Measurements from ENCODE around the gene CHDH. TPM values are rescaled to one million over a fixed set of nuclear protein-coding genes. Genes with fewer than 3 reads are reported as not detected.

CHDH gene
- total RNA-seq, 4 donors from 2014 or later, result 1.8 to 9.1 (median 4.2) TPM

GRCh38 chr3:53862241-53862640, 16.0 kb upstream of the CHDH start:
- Histone ChIP-seq H3K4me3 (no peak overlapping the region), H3K4me1 (no peaks in the 10 kb centered on the region), H3K27me3 (no peaks in the 10 kb centered on the region), H3K36me3 (no peaks in the 10 kb centered on the region), H3K27ac (no peak overlapping the region), H3K9me3 (no peaks in the 10 kb centered on the region)
- TF ChIP-seq POLR2A (IDR thresholded peaks at IDR 0.05) (no peak), CTCF (IDR thresholded peaks at IDR 0.05) (no peak)
- DNase-seq, result no peak
- intact Hi-C loops (cut with DNase I; ENCODE audit: low total_unique reads), result no loop called here

DNA sequence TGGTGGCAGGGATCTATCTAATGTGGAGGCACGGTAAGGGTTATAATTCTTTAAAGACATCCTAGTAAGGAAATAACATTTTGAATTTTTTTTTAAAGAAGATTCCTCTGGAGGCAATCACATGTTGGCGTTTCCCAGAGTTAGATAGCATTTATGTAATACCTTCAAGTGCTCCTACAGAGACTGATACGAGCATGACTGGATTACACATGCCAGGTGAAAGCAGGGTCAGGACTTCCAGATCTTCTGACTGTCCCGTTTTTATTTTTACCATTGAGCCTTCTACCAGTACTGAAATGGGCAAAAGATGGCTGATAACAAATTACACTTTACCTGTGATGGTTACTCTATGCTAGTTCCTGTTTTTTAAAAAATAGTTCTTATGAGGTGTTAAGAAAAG, 14.0 kb upstream of the CHDH start:
- H3K4me3 ChIP-seq, result no peak overlapping the region
- no peak overlapping the region for H3K27ac ChIP-seq
- no peaks in the 10 kb centered on the region for H3K9me3 ChIP-seq
- TF ChIP-seq CTCF (IDR thresholded peaks at IDR 0.05), result no peak
- H3K36me3 ChIP-seq, result no peaks in the 10 kb centered on the region
- intact Hi-C loops (cut with DNase I; ENCODE audit: low total_unique reads), result no loop called here
- no peaks in the 10 kb centered on the region for H3K27me3 ChIP-seq
- DNase-seq, result no peak
- H3K4me1 ChIP-seq, result no peaks in the 10 kb centered on the region

DNA sequence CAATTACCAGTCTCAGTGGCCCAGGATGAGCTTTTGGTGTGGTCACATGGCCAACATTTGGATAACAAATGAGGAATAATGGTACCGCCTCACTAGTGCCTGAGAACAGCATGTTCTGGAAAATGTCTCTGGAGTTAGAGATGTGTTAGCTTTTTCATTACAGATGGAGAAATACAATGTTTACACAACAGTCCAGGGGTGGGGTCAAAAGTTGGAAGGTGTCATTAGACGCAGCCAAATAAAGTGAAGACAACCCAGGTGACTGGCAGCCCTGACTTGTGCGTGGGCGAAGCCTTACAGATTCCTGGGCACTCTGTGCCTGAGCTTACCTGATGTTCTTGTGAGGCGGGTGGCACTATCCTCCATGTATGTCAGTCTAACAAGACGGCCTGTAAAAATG, 13.0 kb upstream of the CHDH start:
- intact Hi-C loops (cut with DNase I; ENCODE audit: low total_unique reads), result no loop called here
- H3K27me3 ChIP-seq, result no peaks in the 10 kb centered on the region
- no peak for DNase-seq
- no peaks in the 10 kb centered on the region for H3K36me3 ChIP-seq
- H3K4me1 ChIP-seq, result no peaks in the 10 kb centered on the region
- no peak overlapping the region for H3K4me3 ChIP-seq
- no peak for TF ChIP-seq CTCF (IDR thresholded peaks at IDR 0.05)
- no peak for TF ChIP-seq POLR2A (IDR thresholded peaks at IDR 0.05)
- H3K9me3 ChIP-seq, result no peaks in the 10 kb centered on the region
- no peak overlapping the region for H3K27ac ChIP-seq

DNA sequence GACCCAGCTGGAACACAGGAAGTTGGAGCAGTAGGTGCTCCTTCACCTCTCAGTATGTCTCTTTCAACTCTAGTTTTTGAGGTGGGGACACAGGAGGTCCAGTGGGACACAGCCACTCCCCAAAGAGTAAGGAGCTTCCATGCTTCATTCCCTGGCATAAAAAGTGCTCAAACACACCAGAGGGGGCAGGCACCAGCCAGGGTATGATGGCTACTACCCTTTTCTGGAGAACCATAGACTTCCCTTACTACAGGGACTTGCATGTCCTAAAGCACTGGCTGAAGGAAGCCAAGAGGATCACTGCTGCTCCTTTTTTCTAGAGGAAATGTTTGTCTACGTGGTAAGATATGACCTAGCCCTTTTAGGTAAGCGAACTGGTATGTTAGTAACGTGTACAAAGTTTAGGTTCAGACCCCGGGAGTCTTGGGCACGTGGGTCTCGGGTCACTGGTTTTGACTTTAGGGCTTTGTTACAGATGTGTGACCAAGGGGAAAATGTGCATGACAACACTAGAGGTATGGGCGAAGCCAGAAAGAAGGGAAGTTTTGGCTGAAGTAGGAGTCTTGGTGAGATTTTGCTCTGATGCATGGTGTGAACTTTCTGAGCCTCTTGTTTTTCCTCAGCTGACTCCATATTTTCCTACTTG, 12.0 kb upstream of the CHDH start:
- Histone ChIP-seq H3K36me3 (no peaks in the 10 kb centered on the region), H3K9me3 (no peaks in the 10 kb centered on the region), H3K4me3 (no peak overlapping the region), H3K27me3 (no peaks in the 10 kb centered on the region), H3K4me1 (no peaks in the 10 kb centered on the region), H3K27ac (no peak overlapping the region)
- TF ChIP-seq POLR2A (IDR thresholded peaks at IDR 0.05), result no peak
- TF ChIP-seq CTCF (IDR thresholded peaks at IDR 0.05), result no peak
- no peak for DNase-seq
- intact Hi-C loops (cut with DNase I; ENCODE audit: low total_unique reads), result no loop called here

GRCh38 chr3:53856964-53857363, 10.7 kb upstream of the CHDH start:
- TF ChIP-seq POLR2A (IDR thresholded peaks at IDR 0.05) (no peak), CTCF (IDR thresholded peaks at IDR 0.05) (no peak)
- intact Hi-C loops (cut with DNase I; ENCODE audit: low total_unique reads), result no loop called here
- H3K27ac ChIP-seq, result no peak overlapping the region
- H3K9me3 ChIP-seq, result no peaks in the 10 kb centered on the region
- no peaks in the 10 kb centered on the region for H3K36me3 ChIP-seq
- no peak for DNase-seq
- H3K27me3 ChIP-seq, result no peaks in the 10 kb centered on the region
- no peaks in the 10 kb centered on the region for H3K4me1 ChIP-seq
- H3K4me3 ChIP-seq, result no peak overlapping the region

Measured in uterus (tissue), 4 donors.